Measurements from ENCODE around the gene CCDC34. TPM values are rescaled to one million over a fixed set of nuclear protein-coding genes. Genes with fewer than 3 reads are reported as not detected.
"Not testable (repeated sequence)": the region's sequence is repeated elsewhere in the genome, so short reads cannot be mapped to it uniquely, and the experiment has no call there.

The CCDC34 gene
- total RNA-seq, 4 donors from 2014 or later: 1.3 to 10.4 (median 5.2) TPM

DNA sequence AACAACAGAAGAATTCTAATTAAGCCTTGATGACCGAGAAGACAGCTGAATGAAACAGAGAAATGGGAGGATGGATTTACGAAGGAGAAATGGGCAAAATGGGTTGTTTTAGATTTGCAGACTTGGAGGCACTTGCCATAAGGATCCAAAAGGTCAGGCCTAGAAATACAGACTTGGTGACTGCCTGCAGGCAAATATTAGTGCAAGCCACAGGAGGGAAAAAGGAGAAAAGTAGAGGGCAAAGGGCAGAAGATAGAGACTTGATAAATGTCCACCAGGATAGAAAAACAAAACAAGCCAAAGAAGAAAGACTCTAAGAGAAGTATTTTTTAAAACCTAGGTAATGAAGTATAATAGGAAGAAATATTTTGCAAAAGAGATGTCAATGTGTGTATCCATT lies 13.1 kb downstream of the CCDC34 start:
- no peaks in the 10 kb centered on the region for H3K9me3 ChIP-seq
- H3K27ac ChIP-seq: no peak overlapping the region
- 91% methylated on average over 2 of the region's 2 CpGs for WGBS, 2 donors

DNA sequence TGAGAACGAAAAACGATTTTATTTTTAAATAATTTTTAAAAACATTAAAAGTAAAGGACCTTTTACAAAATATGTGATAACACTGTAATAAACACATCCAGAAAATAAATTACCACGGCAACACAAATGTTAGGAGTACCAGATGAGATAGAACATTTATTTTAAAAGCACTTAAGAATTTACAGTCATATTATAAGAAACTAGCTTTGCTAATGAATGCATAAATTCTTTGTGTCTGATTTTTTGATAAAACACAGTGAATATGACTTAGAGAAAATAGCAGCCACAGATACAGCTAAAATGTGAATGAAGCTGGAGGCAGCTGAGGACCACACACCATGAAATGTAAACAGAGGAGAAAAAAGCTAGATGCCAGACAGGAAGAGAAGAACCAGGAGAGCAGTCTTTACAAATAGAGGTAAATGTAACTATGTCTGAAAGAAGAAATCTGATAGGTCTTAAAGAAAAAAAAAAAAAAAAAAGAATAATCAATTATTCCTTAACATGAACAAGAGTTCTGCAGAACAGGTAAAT lies 14.6 kb downstream of the CCDC34 start:
- Histone ChIP-seq H3K27me3 (no peaks in the 10 kb centered on the region), H3K36me3 (no peaks in the 10 kb centered on the region), H3K4me3 (no peak overlapping the region), H3K4me1 (peaks cover 0 to 13% (median 0%) of the 10 kb centered on the region in 3 donors), H3K9me3 (no peaks in the 10 kb centered on the region), H3K27ac (no peak overlapping the region)
- DNase-seq: no peak
- WGBS, 2 donors: 39% methylated on average over 3 of the region's 3 CpGs
- intact Hi-C loops (cut with DNase I): no loop called here
- no peak for TF ChIP-seq POLR2A (IDR thresholded peaks at IDR 0.05)
- TF ChIP-seq, protein P1, sequence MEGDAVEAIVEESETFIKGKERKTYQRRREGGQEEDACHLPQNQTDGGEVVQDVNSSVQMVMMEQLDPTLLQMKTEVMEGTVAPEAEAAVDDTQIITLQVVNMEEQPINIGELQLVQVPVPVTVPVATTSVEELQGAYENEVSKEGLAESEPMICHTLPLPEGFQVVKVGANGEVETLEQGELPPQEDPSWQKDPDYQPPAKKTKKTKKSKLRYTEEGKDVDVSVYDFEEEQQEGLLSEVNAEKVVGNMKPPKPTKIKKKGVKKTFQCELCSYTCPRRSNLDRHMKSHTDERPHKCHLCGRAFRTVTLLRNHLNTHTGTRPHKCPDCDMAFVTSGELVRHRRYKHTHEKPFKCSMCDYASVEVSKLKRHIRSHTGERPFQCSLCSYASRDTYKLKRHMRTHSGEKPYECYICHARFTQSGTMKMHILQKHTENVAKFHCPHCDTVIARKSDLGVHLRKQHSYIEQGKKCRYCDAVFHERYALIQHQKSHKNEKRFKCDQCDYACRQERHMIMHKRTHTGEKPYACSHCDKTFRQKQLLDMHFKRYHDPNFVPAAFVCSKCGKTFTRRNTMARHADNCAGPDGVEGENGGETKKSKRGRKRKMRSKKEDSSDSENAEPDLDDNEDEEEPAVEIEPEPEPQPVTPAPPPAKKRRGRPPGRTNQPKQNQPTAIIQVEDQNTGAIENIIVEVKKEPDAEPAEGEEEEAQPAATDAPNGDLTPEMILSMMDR (IDR thresholded peaks at IDR 0.05): no peak

More for the DNA sequence above, 13.1 kb downstream of the CCDC34 start:
- intact Hi-C loops (cut with DNase I): no loop called here
- peaks cover 0 to 21% (median 0%) of the 10 kb centered on the region in 3 donors for H3K4me1 ChIP-seq
- no peaks in the 10 kb centered on the region for H3K27me3 ChIP-seq
- no peak for TF ChIP-seq POLR2A (IDR thresholded peaks at IDR 0.05)
- TF ChIP-seq, protein P1 (IDR thresholded peaks at IDR 0.05): no peak
- H3K4me3 ChIP-seq: no peak overlapping the region
- H3K36me3 ChIP-seq: no peaks in the 10 kb centered on the region
- DNase-seq: no peak

DNA sequence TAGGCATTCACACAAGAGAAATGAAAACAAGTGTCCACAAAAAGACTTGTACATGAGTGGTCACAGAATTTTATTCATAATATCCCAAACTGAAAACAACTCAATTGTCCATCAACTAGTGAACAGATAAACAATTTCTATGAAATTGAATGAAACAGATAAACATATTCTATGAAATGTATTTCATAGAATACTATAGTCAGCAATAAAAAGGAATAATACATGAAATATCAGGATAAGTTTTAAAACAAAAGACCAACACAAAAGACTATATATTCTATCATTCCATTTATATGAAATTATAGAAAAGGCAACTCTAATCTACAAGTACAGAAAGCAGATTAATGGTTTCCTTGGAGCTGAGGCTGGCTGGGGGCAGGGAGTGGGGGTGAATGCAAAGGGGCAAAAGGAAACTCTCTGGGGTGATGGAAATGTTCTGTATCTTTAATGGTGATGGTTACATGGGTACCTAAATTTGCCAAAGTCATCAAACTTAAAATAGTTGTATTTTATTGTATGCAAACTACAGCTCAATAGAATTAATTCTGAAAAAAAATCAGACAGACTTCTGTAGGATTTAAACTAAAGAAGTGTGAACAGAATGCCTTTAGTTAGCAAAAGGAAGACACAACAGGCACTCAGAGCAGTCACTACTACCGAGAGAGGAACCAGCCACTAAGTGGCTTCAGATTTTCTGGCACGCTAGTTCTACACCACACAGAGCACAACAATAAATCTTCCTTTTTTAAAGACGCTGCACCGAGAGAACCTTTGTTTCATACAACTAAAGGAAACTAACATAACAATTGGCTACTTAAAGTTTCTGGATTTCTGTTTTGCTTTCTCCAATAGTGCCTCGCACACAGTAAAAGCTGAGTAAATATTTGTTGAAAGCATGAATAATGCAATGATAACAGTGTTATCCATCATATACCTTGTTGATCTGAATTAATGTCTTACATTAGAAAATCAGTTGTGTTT lies 15.4 kb downstream of the CCDC34 start:
- no peaks in the 10 kb centered on the region for H3K36me3 ChIP-seq
- H3K4me1 ChIP-seq: peaks cover 0 to 13% (median 0%) of the 10 kb centered on the region in 3 donors
- H3K27me3 ChIP-seq: no peaks in the 10 kb centered on the region
- H3K27ac ChIP-seq: no peak overlapping the region
- no peak overlapping the region for H3K4me3 ChIP-seq
- no peak for TF ChIP-seq POLR2A (IDR thresholded peaks at IDR 0.05)
- TF ChIP-seq, protein P1 (IDR thresholded peaks at IDR 0.05): no peak
- WGBS, 2 donors: 60 to 62% methylated on average over 5 of the region's 5 CpGs
- no peak for DNase-seq
- no peaks in the 10 kb centered on the region for H3K9me3 ChIP-seq
- intact Hi-C loops (cut with DNase I): no loop called here

DNA sequence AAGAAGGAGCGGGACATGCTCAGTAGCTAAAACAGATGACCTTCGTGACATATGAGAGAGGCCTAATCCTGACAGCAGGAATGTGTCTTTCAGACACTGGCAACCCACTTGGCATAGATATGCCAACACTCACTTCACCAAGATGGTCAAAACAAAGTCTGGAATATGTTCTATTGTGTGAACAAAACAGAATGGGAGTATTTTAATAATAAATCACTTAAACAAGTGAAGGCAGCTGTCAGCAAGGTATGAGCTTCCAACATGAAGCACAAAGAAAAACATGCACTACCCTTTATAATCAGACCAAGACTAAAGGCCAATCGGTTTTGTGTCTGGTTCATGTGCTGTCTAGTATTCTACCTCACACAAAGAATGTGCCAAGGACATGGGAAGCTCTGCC lies 23.1 kb downstream of the CCDC34 start:
- no peak overlapping the region for H3K27ac ChIP-seq
- H3K9me3 ChIP-seq: no peaks in the 10 kb centered on the region
- 72 to 79% methylated on average over 3 of the region's 3 CpGs for WGBS, 2 donors
- no peaks in the 10 kb centered on the region for H3K27me3 ChIP-seq
- H3K4me3 ChIP-seq: no peak overlapping the region
- TF ChIP-seq, protein P1 (IDR thresholded peaks at IDR 0.05): no peak
- no peak for TF ChIP-seq POLR2A (IDR thresholded peaks at IDR 0.05)
- no peak for DNase-seq
- H3K36me3 ChIP-seq: peaks cover 0 to 6% (median 0%) of the 10 kb centered on the region in 3 donors
- intact Hi-C loops (cut with DNase I): no loop called here
- H3K4me1 ChIP-seq: no peaks in the 10 kb centered on the region

DNA sequence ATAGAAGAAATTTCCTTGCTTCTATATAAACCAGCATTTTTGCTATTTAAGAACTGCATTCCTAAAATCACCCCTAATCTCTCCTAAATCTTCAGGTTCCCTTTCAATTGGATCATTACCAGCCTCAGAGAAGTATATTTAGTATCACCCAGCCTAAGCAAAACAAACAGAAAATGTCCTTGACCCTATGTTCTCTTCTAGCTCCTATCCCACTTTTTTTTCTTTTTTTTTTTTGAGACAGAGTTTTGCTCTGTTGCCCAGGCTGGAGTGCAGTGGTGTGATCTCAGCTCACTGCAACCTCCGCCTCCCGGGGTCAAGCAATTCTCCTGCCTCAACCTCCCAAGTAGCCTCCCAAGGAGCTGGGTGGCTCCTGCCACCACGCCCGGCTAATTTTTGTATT lies 28.3 kb downstream of the CCDC34 start:
- H3K4me1 ChIP-seq; H3K27ac ChIP-seq; DNase-seq; H3K9me3 ChIP-seq; H3K4me3 ChIP-seq; intact Hi-C loops (cut with DNase I); H3K36me3 ChIP-seq; H3K27me3 ChIP-seq: not testable (repeated sequence)
- 96 to 100% methylated on average over 4 of the region's 4 CpGs for WGBS, 2 donors

All from esophagus squamous epithelium (tissue), 5 donors.